Stimulated activated CD8-positive, alpha-beta memory T cell treated with anti-CD3 and anti-CD28 coated beads, Interleukin-7, amount 100 ng/mL, for 1 hour (primary cell): Measurements from ENCODE around the gene CYP8B1.

Experiments
- DNase-seq, 2 donors: peaks; one replicate each; pipeline ENCODE4 v3.0.0-alpha.2; 2020; ENCODE audit warnings: low read depth in 2 of 2

CYP8B1 gene, protein sequence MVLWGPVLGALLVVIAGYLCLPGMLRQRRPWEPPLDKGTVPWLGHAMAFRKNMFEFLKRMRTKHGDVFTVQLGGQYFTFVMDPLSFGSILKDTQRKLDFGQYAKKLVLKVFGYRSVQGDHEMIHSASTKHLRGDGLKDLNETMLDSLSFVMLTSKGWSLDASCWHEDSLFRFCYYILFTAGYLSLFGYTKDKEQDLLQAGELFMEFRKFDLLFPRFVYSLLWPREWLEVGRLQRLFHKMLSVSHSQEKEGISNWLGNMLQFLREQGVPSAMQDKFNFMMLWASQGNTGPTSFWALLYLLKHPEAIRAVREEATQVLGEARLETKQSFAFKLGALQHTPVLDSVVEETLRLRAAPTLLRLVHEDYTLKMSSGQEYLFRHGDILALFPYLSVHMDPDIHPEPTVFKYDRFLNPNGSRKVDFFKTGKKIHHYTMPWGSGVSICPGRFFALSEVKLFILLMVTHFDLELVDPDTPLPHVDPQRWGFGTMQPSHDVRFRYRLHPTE

DNA sequence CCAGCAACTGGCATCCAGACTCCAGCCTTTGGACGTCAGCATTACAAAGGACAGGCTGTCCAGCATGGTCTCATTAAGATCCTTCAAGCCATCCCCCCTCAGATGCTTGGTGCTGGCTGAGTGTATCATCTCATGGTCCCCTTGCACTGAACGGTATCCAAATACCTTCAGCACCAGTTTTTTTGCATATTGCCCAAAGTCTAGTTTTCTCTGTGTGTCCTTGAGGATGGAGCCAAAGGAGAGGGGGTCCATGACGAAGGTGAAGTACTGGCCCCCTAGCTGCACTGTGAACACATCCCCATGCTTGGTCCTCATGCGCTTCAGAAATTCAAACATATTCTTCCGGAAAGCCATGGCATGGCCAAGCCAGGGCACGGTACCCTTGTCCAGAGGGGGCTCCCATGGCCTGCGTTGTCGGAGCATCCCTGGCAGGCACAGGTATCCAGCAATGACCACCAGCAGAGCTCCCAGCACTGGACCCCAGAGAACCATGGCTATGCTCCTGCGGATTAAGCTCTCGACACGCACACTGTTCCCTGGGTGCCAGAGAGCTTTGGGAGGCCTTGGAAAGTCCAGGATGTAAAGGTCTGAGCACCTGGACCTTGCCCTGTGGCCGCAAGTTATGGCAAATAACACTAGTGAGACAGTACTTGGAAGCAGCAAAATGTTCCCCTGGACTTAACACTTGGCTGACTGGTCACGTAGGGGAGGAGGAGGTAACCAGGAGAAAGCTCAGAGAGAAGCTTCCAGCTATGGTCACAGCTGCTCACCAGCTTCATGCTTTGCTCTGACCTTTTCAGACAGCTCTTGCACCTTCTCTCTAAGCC is at the start of gene CYP8B1:
Gene CYP8B1, minus strand, starts transcription at position 555 of the 827 bp plus-strand sequence. Its CDS starts 63 bp downstream, at position 492.
- no peak for DNase-seq

- no peak for DNase-seq
Observed at GRCh38 chr3:42923606-42924005, 47.9 kb upstream of the CYP8B1 start.

GRCh38 chr3:42914771-42915515 is 39.3 kb upstream of the CYP8B1 start:
- no peak for DNase-seq

GRCh38 chr3:42911551-42911950 is 35.9 kb upstream of the CYP8B1 start:
- no peak for DNase-seq

- no peak for DNase-seq
Observed at GRCh38 chr3:42908675-42909074, 33.0 kb upstream of the CYP8B1 start.

DNA sequence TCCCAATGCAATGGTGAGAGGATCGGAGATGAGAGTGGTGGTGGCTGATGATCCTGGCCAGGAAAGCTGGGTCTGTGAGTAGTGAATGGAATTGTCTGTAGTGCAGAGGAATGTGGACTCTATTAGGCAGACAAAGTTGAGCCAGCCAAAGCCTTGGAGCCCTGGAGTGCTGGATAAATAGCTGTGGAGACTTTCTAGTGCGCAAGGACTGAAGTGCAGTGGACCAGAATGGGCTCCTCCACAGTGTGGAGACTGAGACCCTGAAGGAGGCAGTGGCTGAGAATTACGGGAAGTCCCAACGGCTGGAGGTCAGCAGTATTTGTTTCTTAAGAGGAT is 31.1 kb upstream of the CYP8B1 start:
- DNase-seq = no peak

DNA sequence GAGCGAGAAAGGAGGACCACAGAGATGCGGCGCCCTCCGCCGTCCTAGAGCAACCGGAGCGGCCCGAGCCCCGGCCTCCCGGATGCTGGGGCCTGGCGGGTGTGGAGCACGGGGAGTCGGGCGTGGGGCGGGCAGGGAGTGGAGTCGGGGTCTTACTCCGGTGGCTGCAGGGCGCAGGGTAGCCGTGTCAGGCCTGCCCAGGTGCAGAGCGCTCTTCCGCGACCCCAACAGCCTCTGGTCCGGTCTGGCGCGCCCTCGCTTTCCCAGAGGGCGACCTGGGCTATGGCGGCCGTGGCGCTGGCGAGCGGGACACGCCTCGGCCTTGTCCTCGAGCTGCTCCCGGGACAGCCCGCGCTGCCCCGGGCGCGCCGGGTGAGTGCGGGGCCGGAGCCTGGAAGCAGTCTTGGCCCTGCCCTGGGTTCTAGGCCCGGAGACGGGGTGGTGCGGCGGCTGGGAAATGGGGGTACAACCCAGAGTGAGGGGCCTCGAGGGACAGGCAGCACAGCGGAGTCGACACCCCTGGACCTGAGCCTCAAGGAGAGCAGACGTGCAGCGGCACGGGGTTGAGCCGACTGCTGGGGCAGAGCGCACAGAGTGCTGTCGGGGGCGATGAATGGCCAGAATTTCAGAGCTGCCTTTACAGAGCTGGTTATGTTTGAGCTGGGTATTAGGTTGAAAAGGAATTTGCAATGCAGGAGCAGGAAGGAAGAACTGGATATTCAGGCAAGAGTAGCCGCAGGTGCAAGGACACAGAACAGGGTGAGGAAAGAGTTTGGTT is 30.6 kb upstream of the CYP8B1 start, which contains the start of gene ZNF662:
Gene ZNF662, plus strand, starts transcription at position 73 of the 778 bp plus-strand sequence. CDS start 1,973 bp downstream, outside the sequence.
- DNase-seq = no peak

DNA sequence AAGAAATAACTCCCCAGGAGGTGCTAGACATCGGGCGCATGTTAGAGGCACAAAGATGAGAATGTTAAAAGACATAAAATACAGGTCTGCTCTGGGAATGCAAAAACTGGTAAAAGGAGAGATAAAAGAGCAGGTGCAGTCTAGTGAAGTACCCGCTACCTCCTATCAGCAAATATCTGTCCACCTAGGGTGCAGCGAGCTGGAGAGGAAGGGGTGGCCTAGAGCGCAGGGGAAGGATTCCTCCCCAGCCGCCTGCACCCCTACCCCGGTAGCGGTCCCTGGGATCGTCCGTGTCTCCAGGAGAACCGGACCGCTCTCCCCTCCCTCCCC is 30.0 kb upstream of the CYP8B1 start:
- no peak for DNase-seq

DNA sequence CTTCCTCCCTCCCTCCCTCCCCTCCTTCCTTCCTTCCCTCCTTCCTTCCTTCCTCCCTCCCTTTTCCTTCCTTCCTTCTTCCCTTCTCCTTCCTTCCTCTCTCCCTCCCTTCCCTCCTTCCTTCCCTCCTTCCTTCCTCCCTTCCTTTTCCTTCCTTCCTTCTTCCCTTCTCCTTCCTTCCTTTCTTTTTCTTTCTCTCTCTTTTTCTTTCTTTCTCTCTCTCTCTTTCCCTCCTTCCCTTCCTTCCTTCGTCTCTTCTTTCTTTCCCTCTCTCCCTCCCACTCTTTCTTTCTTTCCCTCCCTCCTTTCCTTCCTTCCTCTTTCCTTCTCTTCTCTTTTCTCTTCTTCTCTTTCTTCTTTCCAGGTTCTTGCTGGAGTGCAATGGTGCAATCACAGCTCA is 28.4 kb upstream of the CYP8B1 start:
- no peak for DNase-seq

DNA sequence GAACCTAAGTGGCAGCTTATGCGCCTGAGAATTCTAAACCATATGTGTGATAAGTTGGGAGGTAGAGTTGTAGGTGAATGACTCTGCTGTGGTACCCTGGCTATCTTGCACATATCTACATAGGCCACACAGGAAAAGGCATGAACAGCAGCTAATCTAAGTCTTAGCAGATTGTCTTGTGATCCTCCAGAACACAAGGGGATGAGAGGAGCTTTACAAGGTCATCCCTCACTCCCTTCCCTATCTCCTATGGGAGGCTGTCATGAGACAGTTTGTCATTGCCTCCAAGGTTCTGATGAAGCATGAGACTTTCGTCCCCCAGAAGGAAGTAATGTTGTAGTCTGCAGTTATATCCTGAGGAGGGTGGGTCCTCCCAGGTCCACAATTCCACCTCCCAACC is 26.6 kb upstream of the CYP8B1 start:
- no peak for DNase-seq

- DNase-seq = no peak
Observed at GRCh38 chr3:42901073-42901415, 25.4 kb upstream of the CYP8B1 start.

- DNase-seq = no peak
Observed at GRCh38 chr3:42900226-42901072, 24.8 kb upstream of the CYP8B1 start.

- DNase-seq = no peak
Observed at GRCh38 chr3:42898896-42899675, 23.4 kb upstream of the CYP8B1 start.

- no peak for DNase-seq
Observed at GRCh38 chr3:42895580-42895868, 19.8 kb upstream of the CYP8B1 start.

DNA sequence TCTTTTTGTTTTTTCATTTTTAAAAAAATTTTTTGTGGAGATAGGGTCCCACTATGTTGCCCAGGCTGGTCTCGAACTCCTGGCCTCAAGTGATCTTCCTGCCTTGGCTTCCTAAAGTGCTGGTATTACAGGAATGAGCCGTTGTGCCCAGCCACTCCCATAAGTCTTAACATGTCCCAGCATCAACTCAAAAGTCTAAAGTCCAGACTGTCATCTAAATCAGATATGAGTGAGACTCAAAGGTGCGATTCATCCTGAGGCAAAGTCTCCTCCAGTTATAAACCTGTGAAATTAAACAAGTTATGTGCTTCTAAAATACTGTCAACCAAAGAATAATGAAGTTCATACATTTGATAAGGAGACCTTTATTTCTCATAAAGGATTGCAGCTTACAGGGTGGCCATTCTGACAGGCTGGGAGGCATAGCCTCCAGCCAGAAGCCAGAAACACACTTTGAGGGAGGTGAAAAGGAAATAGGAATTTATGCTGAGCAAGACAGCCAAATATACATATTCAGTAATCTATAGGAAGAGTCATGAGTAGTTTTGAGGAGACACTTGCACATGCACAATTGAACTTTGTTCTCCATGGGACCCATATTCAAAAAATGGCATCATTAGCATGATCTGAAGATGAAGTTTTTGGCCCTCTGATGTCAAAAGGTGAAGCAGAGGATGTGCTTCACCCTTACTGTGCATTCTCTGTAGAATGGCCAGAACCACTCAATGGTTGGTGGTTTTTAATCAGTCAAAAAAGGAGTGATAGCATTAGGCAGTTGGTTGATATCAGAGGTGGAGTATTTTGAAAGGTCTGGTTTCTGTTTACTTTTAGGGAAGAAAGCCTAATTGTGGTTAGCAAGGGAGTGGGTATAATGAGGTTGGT is 19.3 kb upstream of the CYP8B1 start:
- no peak for DNase-seq

GRCh38 chr3:42892807-42893206 is 17.1 kb upstream of the CYP8B1 start:
- DNase-seq = no peak

DNA sequence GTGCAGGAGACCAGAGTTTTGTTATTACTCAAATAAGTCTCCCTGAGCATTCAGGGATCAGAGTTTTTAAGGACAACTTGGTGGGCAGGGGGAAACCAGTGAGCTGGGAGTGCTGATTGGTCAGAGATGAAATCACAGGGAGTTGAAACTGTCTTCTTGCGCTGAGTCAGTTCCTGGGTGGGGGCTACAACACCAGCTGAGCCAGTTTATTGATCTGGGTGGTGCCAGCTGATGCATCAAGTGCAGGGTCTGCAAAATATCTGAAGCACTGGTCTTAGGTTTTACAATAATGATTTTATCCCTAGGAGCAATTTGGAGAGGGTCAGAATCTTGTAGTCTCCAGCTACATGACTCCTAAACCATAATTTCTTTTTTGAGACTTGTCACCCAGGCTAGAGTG is 16.5 kb upstream of the CYP8B1 start:
- DNase-seq = no peak

GRCh38 chr3:42891042-42891441 is 15.4 kb upstream of the CYP8B1 start:
- DNase-seq = no peak

GRCh38 chr3:42887084-42887483 is 11.4 kb upstream of the CYP8B1 start:
- no peak for DNase-seq
